HCT116 (cell line): ENCODE measurements around the gene KRTAP4-1. TPM values are rescaled to one million over a fixed set of nuclear protein-coding genes. Genes with fewer than 3 reads are reported as not detected.
"Not testable (repeated sequence)": the region's sequence is repeated elsewhere in the genome, so short reads cannot be mapped to it uniquely, and the experiment has no call there.

Source experiments
- ATAC-seq: fragments of 200-7000 bp; cut with Tn5 transposase; 2 replicates; pipeline ENCODE4 v1.9.1; 2020; ENCODE audit warnings: mild to moderate bottlenecking, moderate library complexity
- BruUV-seq: library from RNA; stranded (reverse); fragments of 400-500 nt; replicated peaks from 2 replicates; lab custom pipeline; 2021; lab: Mats Ljungman, UMichigan
- CTCF ChIA-PET: fragments of 300-600 bp; sonication (Branson Sonifier 250); formaldehyde crosslinking; loops from one replicate; lab custom pipeline; 2021; ENCODE audit warnings: antibody characterized with exemption; lab: Charles Lee
- POLR2A ChIA-PET: fragments of 300-600, 350-600 bp; sonication (Branson Sonifier 250); formaldehyde crosslinking; loops from one replicate; lab custom pipeline; 2021; ENCODE audit warnings: antibody characterized with exemption; lab: Charles Lee
- RAD21 ChIA-PET, 2 experiments: fragments of 300-600 bp; sonication (Branson Sonifier 250); formaldehyde crosslinking; loops; one replicate each; lab custom pipeline; 2023; ENCODE audit warnings: low total read pairs in 2 of 2; ENCODE audit not compliant: uncharacterized antibody in 2 of 2, unreplicated experiment in 2 of 2, low non-redundant PET in 1 of 2; lab: Charles Lee
- DNase-seq: peaks from one replicate; pipeline ENCODE4 v3.0.0-alpha.2; 2010; ENCODE audit warnings: low read depth, low spot score
- H2AFZ ChIP-seq: fragments of 200-600 bp; shearing (Covaris generic), sonication (generic); 2 replicates; pipeline ENCODE4 v1.6.1; 2017; ENCODE audit warnings: low read depth, mixed run types, mixed read lengths, antibody characterized with exemption, low read length; ENCODE audit not compliant: poor library complexity, severe bottlenecking
- H3K27ac ChIP-seq: 2 replicates; pipeline ENCODE4 v1.5.1; 2012; ENCODE audit warnings: low read depth, low read length
- H3K27me3 ChIP-seq: fragments of 200-600 bp; sonication (generic); 2 replicates; pipeline ENCODE4 v1.6.1; 2016; ENCODE audit warnings: mixed run types, low read length, mixed read lengths; ENCODE audit not compliant: insufficient read depth
- H3K36me3 ChIP-seq, 2 experiments: fragments of 200-500 bp in 1 of 2; fragments of 200-600 bp in 1 of 2; sonication (Bioruptor generic) in 1 of 2; sonication (generic) in 1 of 2; 2 replicates each; pipeline versions ENCODE4 v1.5.1 to v1.6.1; 2014 to 2016; ENCODE audit warnings: low read length in 2 of 2, inconsistent platforms in 1 of 2, mixed read lengths in 1 of 2, mixed run types in 1 of 2; ENCODE audit not compliant: insufficient read depth in 2 of 2, control insufficient read depth in 1 of 2
- H3K4me1 ChIP-seq, 2 experiments: fragments of 200-600 bp in 1 of 2; sonication (generic) in 1 of 2; 2 replicates each; pipeline versions ENCODE4 v1.5.1 to v1.6.1; 2012 to 2017; ENCODE audit warnings: low read length in 2 of 2, inconsistent platforms in 1 of 2, mild to moderate bottlenecking in 1 of 2, mixed read lengths in 1 of 2, mixed run types in 1 of 2, moderate library complexity in 1 of 2; ENCODE audit not compliant: insufficient read depth in 2 of 2, control insufficient read depth in 1 of 2
- H3K4me2 ChIP-seq: fragments of 200-600 bp; sonication (generic); 2 replicates; pipeline ENCODE4 v1.6.1; 2017; ENCODE audit warnings: mixed run types, low read length, mixed read lengths
- H3K4me3 ChIP-seq, 2 experiments: fragments of 200-600 bp in 1 of 2; sonication (generic) in 1 of 2; replicated peaks in 1 of 2; 2 replicates each; pipeline ENCODE4 v1.5.1; 2011 to 2016; ENCODE audit warnings: low read length in 2 of 2, control low read depth in 1 of 2, low read depth in 1 of 2, mild to moderate bottlenecking in 1 of 2, mixed read lengths in 1 of 2, mixed run types in 1 of 2
- H3K79me2 ChIP-seq: fragments of 200-600 bp; sonication (generic); 2 replicates; pipeline ENCODE4 v1.6.1; 2017; ENCODE audit warnings: mild to moderate bottlenecking, mixed run types, low read length, moderate library complexity, mixed read lengths; ENCODE audit not compliant: insufficient read depth
- H3K9ac ChIP-seq: fragments of 200-600 bp; sonication (generic); 2 replicates; pipeline ENCODE4 v1.6.1; 2016; ENCODE audit warnings: low read length, mixed read lengths
- H3K9me2 ChIP-seq: fragments of 200-600 bp; sonication (generic), shearing (Covaris generic); 2 replicates; pipeline ENCODE4 v1.6.1; 2017; ENCODE audit warnings: mixed run types, mild to moderate bottlenecking, moderate library complexity; ENCODE audit not compliant: insufficient read depth
- H3K9me3 ChIP-seq, 2 experiments: fragments of 200-500 bp in 1 of 2; fragments of 200-600 bp in 1 of 2; sonication (Bioruptor generic) in 1 of 2; sonication (generic) in 1 of 2; 2 replicates each; pipeline ENCODE4 v1.6.1; 2014 to 2017; ENCODE audit warnings: low read length in 2 of 2, mixed read lengths in 2 of 2, inconsistent platforms in 1 of 2, low read depth in 1 of 2, mild to moderate bottlenecking in 1 of 2, mixed run types in 1 of 2, moderate library complexity in 1 of 2; ENCODE audit not compliant: control insufficient read depth in 1 of 2, insufficient read depth in 1 of 2
- H4K20me1 ChIP-seq: fragments of 200-600 bp; sonication (generic), shearing (Covaris generic); 2 replicates; pipeline ENCODE4 v1.6.1; 2017; ENCODE audit warnings: mixed run types, mild to moderate bottlenecking, moderate library complexity; ENCODE audit not compliant: insufficient read depth
- POLR2A ChIP-seq: IDR thresholded peaks from 2 replicates; pipeline ENCODE4 v1.7.0; 2011; ENCODE audit warnings: borderline replicate concordance; ENCODE audit not compliant: insufficient read depth, insufficient read length; ENCODE audit errors: extremely low read depth
- POLR2AphosphoS5 ChIP-seq: IDR thresholded peaks from 2 replicates; pipeline ENCODE4 v1.6.1; 2011; ENCODE audit warnings: mild to moderate bottlenecking, low read depth, low read length, moderate library complexity
- ZFX ChIP-seq: fragments of 450-650 bp; IDR thresholded peaks from 2 replicates; pipeline ENCODE4 v1.6.1; 2017
- intact Hi-C: fragments of 100-400 bp; cut with micrococcal nuclease; formaldehyde crosslinking; loops from 2 replicates; pipeline ENCODE4 v1.10.0; 2022
- total RNA-seq: library from RNA; stranded (reverse); gene quantifications from one replicate; pipeline ENCODE4 v1.2.1, GENCODE V29; 2021; ENCODE audit not compliant: unreplicated experiment
- TF ChIP-seq, protein P1 (sequence below): IDR thresholded peaks from 2 replicates; pipeline ENCODE4 v1.6.1; 2012; ENCODE audit warnings: low read depth
- TF ChIP-seq, protein P2 (sequence below), 3 experiments: fragments of 200-600 bp in 1 of 3; sonication (generic) in 1 of 3; IDR thresholded peaks in 2 of 3; conservative IDR thresholded peaks in 1 of 3; 2 replicates each; pipeline ENCODE4 v1.5.1; 2012 to 2017; ENCODE audit warnings: low read depth in 2 of 3, low read length in 2 of 3, antibody characterized with exemption in 1 of 3, borderline replicate concordance in 1 of 3, control low read depth in 1 of 3, mild to moderate bottlenecking in 1 of 3, mixed read lengths in 1 of 3, mixed run types in 1 of 3, moderate library complexity in 1 of 3; ENCODE audit not compliant: insufficient read depth in 1 of 3

Gene KRTAP4-1
- total RNA-seq, 1 experiment from 2014 or later, result not detected

DNA sequence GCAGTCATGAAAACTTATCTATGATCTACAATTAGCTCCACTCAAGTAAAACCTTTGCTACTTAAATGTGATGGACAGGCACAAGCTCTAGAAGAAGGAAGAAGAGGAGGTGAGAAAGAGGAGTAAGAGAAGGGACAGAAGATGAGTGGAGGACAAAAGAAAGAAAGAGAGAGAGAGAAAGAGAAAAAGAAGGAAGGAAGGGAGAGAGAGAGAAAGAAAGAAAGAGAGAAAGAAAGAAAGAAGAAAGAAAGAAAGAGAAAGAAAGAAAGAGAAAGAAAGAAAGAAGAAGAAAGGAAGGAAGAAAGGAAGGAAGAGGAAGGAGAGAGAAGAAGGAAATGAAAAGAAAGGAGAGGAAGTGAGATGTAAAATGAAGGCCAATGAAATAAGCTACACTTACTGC lies 45.4 kb upstream of the KRTAP4-1 start (continued):
- TF ChIP-seq, protein P1, sequence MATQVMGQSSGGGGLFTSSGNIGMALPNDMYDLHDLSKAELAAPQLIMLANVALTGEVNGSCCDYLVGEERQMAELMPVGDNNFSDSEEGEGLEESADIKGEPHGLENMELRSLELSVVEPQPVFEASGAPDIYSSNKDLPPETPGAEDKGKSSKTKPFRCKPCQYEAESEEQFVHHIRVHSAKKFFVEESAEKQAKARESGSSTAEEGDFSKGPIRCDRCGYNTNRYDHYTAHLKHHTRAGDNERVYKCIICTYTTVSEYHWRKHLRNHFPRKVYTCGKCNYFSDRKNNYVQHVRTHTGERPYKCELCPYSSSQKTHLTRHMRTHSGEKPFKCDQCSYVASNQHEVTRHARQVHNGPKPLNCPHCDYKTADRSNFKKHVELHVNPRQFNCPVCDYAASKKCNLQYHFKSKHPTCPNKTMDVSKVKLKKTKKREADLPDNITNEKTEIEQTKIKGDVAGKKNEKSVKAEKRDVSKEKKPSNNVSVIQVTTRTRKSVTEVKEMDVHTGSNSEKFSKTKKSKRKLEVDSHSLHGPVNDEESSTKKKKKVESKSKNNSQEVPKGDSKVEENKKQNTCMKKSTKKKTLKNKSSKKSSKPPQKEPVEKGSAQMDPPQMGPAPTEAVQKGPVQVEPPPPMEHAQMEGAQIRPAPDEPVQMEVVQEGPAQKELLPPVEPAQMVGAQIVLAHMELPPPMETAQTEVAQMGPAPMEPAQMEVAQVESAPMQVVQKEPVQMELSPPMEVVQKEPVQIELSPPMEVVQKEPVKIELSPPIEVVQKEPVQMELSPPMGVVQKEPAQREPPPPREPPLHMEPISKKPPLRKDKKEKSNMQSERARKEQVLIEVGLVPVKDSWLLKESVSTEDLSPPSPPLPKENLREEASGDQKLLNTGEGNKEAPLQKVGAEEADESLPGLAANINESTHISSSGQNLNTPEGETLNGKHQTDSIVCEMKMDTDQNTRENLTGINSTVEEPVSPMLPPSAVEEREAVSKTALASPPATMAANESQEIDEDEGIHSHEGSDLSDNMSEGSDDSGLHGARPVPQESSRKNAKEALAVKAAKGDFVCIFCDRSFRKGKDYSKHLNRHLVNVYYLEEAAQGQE, result no peak
- no peak for TF ChIP-seq POLR2AphosphoS5

DNA sequence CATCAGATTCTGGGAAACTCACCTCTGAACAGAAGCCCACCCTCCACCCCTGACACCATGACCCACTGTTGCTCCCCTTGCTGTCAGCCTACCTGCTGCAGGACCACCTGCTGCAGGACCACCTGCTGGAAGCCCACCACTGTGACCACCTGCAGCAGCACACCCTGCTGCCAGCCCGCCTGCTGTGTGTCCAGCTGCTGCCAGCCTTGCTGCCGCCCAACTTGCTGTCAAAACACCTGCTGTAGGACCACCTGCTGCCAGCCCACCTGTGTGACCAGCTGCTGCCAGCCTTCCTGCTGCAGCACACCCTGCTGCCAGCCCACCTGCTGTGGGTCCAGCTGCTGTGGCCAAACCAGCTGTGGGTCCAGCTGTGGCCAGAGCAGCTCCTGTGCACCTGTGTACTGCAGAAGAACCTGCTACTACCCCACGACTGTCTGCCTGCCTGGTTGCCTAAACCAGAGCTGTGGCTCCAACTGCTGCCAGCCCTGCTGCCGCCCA lies 41.9 kb upstream of the KRTAP4-1 start, which contains the start of gene KRTAP9-2:
KRTAP9-2 (plus strand) TSS at position 51 of the 498 bp plus-strand sequence; CDS start at position 58, 7 bp downstream.
- BruUV-seq, H3K4me3 ChIP-seq, H3K9me3 ChIP-seq, RAD21 ChIA-PET, H3K36me3 ChIP-seq, H3K9me2 ChIP-seq, intact Hi-C loops, H3K27me3 ChIP-seq, H3K4me1 ChIP-seq, H3K27ac ChIP-seq, H3K9ac ChIP-seq, H4K20me1 ChIP-seq, POLR2A ChIA-PET, H3K79me2 ChIP-seq, H2AFZ ChIP-seq, CTCF ChIA-PET, ATAC-seq, DNase-seq, H3K4me2 ChIP-seq: not testable (repeated sequence)

DNA sequence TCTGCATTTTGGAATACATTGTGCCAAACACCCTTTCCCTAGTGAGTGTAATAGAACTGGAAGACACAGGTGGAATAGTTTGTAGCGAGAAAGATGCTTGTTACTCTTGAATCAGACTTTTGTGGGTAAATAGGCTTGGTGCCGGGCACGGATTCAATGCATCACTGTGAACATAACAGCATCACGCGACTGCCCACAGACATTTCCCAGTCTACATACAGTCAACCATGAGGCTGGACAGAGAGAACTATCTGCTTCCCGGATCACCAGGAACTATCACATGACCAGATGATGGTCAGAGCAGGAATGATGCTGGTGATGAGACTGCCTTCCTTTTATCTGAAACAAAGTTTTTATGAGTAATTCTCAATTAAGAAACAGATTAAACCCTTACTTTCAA lies 41.3 kb upstream of the KRTAP4-1 start:
- H2AFZ ChIP-seq, result no peak overlapping the region
- H3K9me3 ChIP-seq, result no peaks in the 10 kb centered on the region
- no peaks in the 10 kb centered on the region for H3K27me3 ChIP-seq
- H3K9me2 ChIP-seq, result no peaks in the 10 kb centered on the region
- H3K36me3 ChIP-seq, result no peaks in the 10 kb centered on the region
- no peak overlapping the region for H3K4me3 ChIP-seq
- ChIA-PET RAD21 (no interaction called here), CTCF (no interaction called here), POLR2A (no interaction called here)
- no TSS peak for BruUV-seq
- no peak for DNase-seq
- no peak overlapping the region for H3K4me2 ChIP-seq
- ATAC-seq, result no peak
- H3K27ac ChIP-seq, result no peak overlapping the region
- H3K79me2 ChIP-seq, result no peaks in the 10 kb centered on the region
- no peaks in the 10 kb centered on the region for H4K20me1 ChIP-seq
- no peaks in the 10 kb centered on the region for H3K4me1 ChIP-seq
- H3K9ac ChIP-seq, result no peak overlapping the region
- TF ChIP-seq POLR2A (no peak), ZFX (no peak)
- TF ChIP-seq, protein P2, sequence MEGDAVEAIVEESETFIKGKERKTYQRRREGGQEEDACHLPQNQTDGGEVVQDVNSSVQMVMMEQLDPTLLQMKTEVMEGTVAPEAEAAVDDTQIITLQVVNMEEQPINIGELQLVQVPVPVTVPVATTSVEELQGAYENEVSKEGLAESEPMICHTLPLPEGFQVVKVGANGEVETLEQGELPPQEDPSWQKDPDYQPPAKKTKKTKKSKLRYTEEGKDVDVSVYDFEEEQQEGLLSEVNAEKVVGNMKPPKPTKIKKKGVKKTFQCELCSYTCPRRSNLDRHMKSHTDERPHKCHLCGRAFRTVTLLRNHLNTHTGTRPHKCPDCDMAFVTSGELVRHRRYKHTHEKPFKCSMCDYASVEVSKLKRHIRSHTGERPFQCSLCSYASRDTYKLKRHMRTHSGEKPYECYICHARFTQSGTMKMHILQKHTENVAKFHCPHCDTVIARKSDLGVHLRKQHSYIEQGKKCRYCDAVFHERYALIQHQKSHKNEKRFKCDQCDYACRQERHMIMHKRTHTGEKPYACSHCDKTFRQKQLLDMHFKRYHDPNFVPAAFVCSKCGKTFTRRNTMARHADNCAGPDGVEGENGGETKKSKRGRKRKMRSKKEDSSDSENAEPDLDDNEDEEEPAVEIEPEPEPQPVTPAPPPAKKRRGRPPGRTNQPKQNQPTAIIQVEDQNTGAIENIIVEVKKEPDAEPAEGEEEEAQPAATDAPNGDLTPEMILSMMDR (IDR thresholded peaks at IDR 0.05 in 2 of 3, conservative IDR thresholded peaks at IDR 0.05 in 1 of 3; ENCODE audit: borderline replicate concordance in 1 of 3, insufficient read depth in 1 of 3, low read depth in 2 of 3, low read length in 2 of 3), result no peak
- TF ChIP-seq, all 23 proteins: peak for 0
- intact Hi-C loops, result no loop called here
